ENCODE data around the gene OXGR1.

OXGR1 gene

DNA sequence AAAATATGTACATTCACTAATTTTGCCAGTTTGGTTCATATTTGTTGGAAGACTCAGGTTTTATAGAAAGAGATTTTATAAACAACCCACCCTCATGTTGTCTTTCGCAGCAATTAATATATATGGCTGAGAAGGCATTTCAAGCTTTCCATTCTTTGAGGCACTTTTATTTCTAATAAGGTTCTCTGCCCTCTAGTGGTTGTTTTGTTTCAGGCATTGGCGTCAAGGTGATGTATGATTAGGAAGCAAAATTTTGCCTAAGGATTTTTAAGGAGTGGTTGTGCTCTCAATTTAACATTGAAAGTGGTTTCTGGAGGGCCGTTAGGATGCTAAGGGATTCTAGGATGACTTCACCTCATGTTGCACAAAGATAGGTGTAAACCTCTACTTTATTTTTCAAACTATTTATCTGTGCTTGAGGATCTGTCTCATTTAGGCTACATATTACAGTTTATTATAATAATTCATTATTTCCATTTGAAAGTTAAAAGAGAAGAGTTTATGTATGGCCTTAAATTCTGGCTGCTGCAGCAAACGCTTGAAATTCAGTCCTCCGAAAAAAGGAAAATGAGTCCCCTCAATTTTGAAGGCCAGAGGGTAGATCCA, 35.9 kb downstream of the OXGR1 start:
- DNase-seq: peak; percentile 38

DNA sequence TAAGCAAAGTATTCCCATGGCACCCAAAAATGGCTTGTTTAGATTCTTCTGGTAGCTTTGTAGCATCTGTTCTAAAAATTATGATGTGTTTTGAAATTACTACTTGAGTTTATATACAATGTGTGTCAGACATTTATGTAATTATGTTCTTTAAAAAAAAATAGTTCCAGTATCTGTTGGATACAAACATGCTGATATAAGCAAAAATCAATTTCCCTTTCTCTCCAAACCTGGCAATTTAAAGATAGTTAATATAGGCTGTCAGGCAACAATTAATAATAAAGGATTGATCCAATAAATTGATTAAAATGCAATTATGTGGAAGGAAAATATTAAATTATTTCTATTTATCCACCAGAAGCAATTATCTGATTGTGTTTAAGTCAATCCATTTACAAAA, 41.7 kb downstream of the OXGR1 start:
- no peak for DNase-seq

DNA sequence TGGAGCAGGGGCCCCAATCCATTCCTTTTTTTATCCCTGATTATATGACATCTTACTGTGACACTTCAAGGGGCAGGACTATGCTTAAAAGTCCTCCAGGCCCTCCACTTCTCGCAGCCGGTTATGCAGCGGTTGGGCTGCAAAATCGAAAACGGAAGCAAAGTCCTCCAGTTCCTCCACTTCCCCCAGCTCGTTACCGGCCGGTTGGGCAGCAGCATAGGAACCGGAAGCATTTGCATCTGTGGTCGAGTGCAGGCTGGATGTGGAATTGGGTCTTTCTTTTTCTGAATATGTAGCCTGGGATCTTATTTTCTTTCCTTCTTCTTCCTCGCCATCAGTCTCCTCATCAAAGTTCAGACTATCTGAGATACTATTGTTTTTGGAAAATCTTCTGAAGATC, 46.1 kb downstream of the OXGR1 start:
- DNase-seq: no peak

DNA sequence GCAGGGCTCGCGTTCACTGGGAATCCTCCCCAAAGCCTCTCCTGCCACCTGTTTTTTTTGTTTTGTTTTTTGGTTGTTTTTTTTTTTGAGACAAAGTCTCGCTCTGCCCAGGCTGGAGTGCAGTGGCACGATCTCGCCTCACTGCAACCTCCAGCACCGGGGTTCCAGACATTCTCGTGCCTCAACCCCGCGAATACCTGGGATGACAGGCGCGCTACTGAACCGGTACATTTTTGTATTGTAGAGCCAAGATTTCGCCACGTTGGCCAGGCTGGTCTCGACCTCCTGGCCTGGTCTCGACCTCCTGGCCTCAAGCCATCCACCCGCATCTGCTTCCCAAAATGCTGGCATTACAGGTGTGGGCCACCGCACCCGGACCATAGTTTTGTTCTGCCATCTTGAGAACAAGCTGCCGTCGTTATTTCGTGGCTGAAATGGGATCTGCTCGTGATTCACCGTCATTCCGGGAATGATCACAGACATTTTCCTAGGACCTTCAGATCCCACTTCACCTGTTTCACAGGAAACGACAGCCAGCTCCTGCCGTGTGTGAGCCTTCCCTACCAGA, 46.8 kb downstream of the OXGR1 start:
- no peak for DNase-seq

DNA sequence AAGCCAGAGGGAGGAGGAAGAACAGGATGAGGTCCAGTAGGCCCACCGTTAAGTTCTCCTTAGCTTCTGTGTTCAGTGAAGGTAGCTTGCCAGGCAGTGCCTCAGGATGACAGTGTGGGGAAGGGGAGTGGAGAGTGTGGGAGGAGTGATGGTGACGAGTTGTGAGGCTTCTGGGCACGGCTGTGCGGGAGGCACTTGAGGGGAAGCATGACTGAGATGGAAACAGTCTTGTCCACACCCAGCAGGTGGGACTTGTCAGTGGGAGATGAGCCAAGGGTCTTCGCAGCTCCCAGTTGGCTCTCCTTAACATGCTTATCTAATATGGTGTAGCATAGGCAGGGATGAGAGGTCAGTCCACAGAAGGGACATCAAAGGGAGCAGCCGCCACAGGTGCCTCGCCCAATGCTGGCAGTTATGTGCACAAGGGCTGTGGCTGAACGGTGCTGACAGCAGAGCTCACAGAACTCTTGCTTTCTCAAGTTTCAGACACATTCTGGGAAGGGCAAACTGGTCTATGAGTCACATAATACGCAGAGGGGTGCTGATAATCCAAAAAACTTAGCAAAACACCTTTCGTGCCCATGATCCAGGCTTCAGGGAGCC, 47.5 kb downstream of the OXGR1 start:
- DNase-seq: no peak

DNA sequence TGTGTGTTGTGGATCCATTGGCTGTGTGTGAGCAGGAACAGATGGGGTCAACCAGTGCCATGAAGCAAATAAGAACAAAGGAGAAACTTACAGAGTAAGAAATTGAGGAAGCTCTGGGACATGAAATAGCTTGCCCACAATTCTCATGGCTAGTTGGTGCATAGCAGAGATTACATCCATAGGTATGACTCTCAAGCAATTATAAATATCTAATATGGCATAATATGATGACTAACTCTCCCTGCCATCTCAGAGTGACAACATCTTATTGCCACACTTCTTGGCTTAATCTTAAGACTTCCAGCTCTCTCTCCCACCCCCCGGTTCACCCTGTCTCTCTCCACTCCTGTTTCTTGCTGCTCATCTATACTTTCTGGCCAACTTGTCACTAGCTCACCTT, 53.3 kb downstream of the OXGR1 start:
- peak; percentile 8 for DNase-seq

DNA sequence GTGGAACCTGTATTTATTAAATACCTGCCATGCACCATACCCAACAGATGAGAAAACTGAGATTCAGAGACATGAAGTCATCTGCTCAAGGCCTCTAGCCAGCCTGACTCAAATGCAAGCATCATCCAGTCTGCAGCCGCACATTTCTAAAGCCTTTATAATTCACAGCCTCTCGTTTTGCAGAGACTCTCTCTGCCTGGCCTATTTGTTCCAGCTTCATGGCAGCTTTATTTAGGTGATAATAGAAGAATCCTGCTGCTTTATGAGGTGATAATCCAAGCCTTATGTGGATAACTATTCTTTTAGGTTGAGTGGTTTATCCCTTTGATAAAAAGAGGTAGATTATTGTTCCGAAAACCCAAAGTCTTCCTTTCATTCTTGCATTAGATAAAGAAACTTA, 58.4 kb downstream of the OXGR1 start:
- no peak for DNase-seq
